GM19023 (cell line): Measurements from ENCODE around the gene ADAMTS5.

Experiments used
- ATAC-seq: cut with Tn5 transposase; IDR thresholded peaks from one replicate; pipeline ENCODE4 v1.9.1; 2021; ENCODE audit warnings: mild to moderate bottlenecking, moderate library complexity; ENCODE audit not compliant: unreplicated experiment

ADAMTS5 gene

GRCh38 chr21:26949830-26950229 is 17.1 kb downstream of the ADAMTS5 start:
- no peak for ATAC-seq

GRCh38 chr21:26948194-26948593 is 18.7 kb downstream of the ADAMTS5 start:
- ATAC-seq: no peak

GRCh38 chr21:26946744-26947446 is 20.0 kb downstream of the ADAMTS5 start:
- ATAC-seq: no peak

GRCh38 chr21:26945916-26946675 is 20.8 kb downstream of the ADAMTS5 start:
- no peak for ATAC-seq

GRCh38 chr21:26943921-26944320 is 23.0 kb downstream of the ADAMTS5 start:
- no peak for ATAC-seq

- no peak for ATAC-seq
Observed at GRCh38 chr21:26941421-26941820, 25.5 kb downstream of the ADAMTS5 start.

GRCh38 chr21:26939601-26940111 is 27.2 kb downstream of the ADAMTS5 start:
- no peak for ATAC-seq

GRCh38 chr21:26936641-26937040 is 30.2 kb downstream of the ADAMTS5 start:
- ATAC-seq: no peak

GRCh38 chr21:26935977-26936376 is 30.9 kb downstream of the ADAMTS5 start:
- ATAC-seq: no peak

GRCh38 chr21:26934383-26934782 is 32.5 kb downstream of the ADAMTS5 start:
- ATAC-seq: no peak

- ATAC-seq: no peak
Observed at GRCh38 chr21:26933448-26933847, 33.4 kb downstream of the ADAMTS5 start.

- no peak for ATAC-seq
Observed at GRCh38 chr21:26925636-26926035, 41.3 kb downstream of the ADAMTS5 start.

GRCh38 chr21:26925122-26925521 is 41.8 kb downstream of the ADAMTS5 start:
- no peak for ATAC-seq

GRCh38 chr21:26923986-26924385 is 42.9 kb downstream of the ADAMTS5 start:
- no peak for ATAC-seq

- no peak for ATAC-seq
Observed at GRCh38 chr21:26920055-26920454, 46.8 kb downstream of the ADAMTS5 start.

GRCh38 chr21:26918323-26919079 is 48.4 kb downstream of the ADAMTS5 start:
- ATAC-seq: no peak

- ATAC-seq: no peak
Observed at GRCh38 chr21:26916799-26917198, 50.1 kb downstream of the ADAMTS5 start.

GRCh38 chr21:26914557-26914956 is 52.3 kb downstream of the ADAMTS5 start:
- no peak for ATAC-seq

- no peak for ATAC-seq
Observed at GRCh38 chr21:26912466-26912865, 54.4 kb downstream of the ADAMTS5 start.

- ATAC-seq: no peak
Observed at GRCh38 chr21:26909972-26910371, 56.9 kb downstream of the ADAMTS5 start.

GRCh38 chr21:26900980-26901379 is 65.9 kb downstream of the ADAMTS5 start:
- ATAC-seq: no peak
